PFSK-1 (cell line): ENCODE results near the gene KRT6C.

ENCODE experiments used
- FOXP2 ChIP-seq: optimal IDR thresholded peaks from 2 replicates; pipeline ENCODE3; 2011; ENCODE audit warnings: borderline replicate concordance, control low read depth, inconsistent platforms; ENCODE audit not compliant: insufficient read depth; ENCODE audit errors: extremely low read length, extremely low read depth
- POLR2AphosphoS5 ChIP-seq: IDR thresholded peaks from 2 replicates; pipeline ENCODE4 v1.6.1; 2012; ENCODE audit warnings: low read depth, mild to moderate bottlenecking, control low read depth, low read length, moderate library complexity
- REST ChIP-seq, 2 experiments: IDR thresholded peaks; 2 replicates each; pipeline versions ENCODE4 v1.6.1 to v1.8.0; 2011 to 2012; ENCODE audit warnings: low read depth in 2 of 2, low read length in 2 of 2, control low read depth in 1 of 2, inconsistent platforms in 1 of 2, mild to moderate bottlenecking in 1 of 2, moderate library complexity in 1 of 2; ENCODE audit not compliant: insufficient read depth in 1 of 2
- SIN3A ChIP-seq: IDR thresholded peaks from 2 replicates; pipeline ENCODE4 v1.6.1; 2012; ENCODE audit warnings: mild to moderate bottlenecking, low read length, moderate library complexity, borderline replicate concordance; ENCODE audit not compliant: insufficient read depth
- TAF1 ChIP-seq: IDR thresholded peaks from 2 replicates; pipeline ENCODE4 v1.6.1; 2012; ENCODE audit warnings: low read length, control low read depth, borderline replicate concordance; ENCODE audit not compliant: insufficient read depth

Gene KRT6C

GRCh38 chr12:52515319-52515646, 41.7 kb upstream of the KRT6C start:
- no peak for TF ChIP-seq REST (IDR thresholded peaks at IDR 0.05; ENCODE audit: insufficient read depth in 1 of 2, low read depth in 2 of 2, low read length in 2 of 2)
- TF ChIP-seq TAF1, result no peak
- no peak for TF ChIP-seq POLR2AphosphoS5
- TF ChIP-seq FOXP2, result no peak
- no peak for TF ChIP-seq SIN3A

GRCh38 chr12:52514471-52515318, 41.1 kb upstream of the KRT6C start:
- no peak for TF ChIP-seq TAF1
- TF ChIP-seq SIN3A, result no peak
- TF ChIP-seq FOXP2, result no peak
- TF ChIP-seq POLR2AphosphoS5, result no peak
- TF ChIP-seq REST (IDR thresholded peaks at IDR 0.05; ENCODE audit: insufficient read depth in 1 of 2, low read depth in 2 of 2, low read length in 2 of 2), result no peak

GRCh38 chr12:52513736-52514135, 40.1 kb upstream of the KRT6C start:
- TF ChIP-seq TAF1 (no peak), FOXP2 (no peak), POLR2AphosphoS5 (no peak), SIN3A (no peak), REST (IDR thresholded peaks at IDR 0.05; ENCODE audit: insufficient read depth in 1 of 2, low read depth in 2 of 2, low read length in 2 of 2) (no peak)

- TF ChIP-seq TAF1 (no peak), REST (IDR thresholded peaks at IDR 0.05; ENCODE audit: insufficient read depth in 1 of 2, low read depth in 2 of 2, low read length in 2 of 2) (no peak), SIN3A (no peak), FOXP2 (no peak), POLR2AphosphoS5 (no peak)
Measured at GRCh38 chr12:52508211-52508610, 34.6 kb upstream of the KRT6C start.
